HG02588 (cell line): ENCODE measurements around the gene TBPL1.
A peak's percentile ranks its signal among the peaks of the same experiment; 100 is the strongest.
"Not testable (repeated sequence)": the region's sequence is repeated elsewhere in the genome, so short reads cannot be mapped to it uniquely, and the experiment has no call there.

Source experiments
- ATAC-seq: cut with Tn5 transposase; IDR thresholded peaks from one replicate; pipeline ENCODE4 v1.9.1; 2021; ENCODE audit warnings: mild to moderate bottlenecking, moderate library complexity; ENCODE audit not compliant: unreplicated experiment

Gene TBPL1

DNA sequence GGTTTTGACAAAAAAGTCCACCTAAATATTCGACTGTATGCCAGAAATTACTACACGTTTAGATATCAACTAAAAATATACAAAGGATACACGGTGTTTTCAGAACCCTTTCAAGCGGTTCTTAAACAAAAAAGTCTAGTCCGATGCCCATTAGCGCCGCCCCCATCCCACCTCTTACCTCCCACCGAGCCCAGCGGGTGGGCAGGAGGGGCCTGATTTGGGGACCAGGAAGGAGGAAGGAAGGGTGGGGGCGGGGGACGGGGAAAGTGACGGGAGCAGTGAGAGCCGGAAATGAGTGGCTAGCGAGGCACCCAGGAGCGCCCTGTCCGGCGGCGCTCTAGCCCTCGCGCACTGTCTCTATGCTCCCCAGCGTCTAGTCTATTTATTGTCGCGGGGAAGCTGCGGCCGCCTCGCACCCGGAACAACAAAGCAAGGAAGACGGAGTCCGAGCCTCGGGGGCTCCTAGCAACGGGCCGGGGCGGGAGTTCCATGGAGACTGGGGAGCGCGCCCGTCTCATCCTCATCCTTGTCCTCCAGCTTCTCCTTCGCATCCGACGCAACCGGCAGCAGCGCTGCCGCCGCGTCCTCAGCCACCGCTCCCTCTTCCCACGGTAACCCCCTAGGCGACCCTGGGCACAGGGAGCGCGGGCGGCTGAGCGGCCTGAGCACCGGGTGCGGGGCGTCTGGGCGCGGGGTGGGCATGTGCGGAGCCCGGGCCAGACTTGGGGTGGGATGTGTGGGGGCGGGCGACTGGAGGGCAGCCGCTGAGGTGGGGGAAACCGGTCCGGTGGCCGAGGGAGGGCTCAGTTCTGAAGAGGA lies at the start of gene TBPL1:
Gene TBPL1 (plus strand): TSS at position 410 of the 819 bp plus-strand sequence. CDS start 26,902 bp downstream, outside the sequence.
- ATAC-seq = peak; percentile 92

DNA sequence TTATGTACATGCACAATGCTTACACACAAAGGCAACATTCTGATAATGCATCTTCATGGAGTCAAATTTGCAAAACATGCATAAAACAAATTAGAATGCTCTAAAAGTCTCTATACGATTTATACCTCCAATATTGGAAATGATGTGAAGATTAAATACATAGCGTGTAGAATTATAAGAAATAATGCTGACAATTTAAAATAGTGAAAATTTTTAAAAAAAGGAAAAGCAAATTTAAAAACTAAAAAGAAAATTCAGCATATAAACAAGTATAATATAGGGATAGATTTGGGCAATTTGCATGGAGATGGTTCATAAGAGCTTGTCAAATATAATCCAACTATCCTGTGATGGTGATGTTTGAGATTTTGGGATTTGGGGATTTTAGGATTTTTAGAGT lies 49.2 kb upstream of the TBPL1 start:
- ATAC-seq = no peak

DNA sequence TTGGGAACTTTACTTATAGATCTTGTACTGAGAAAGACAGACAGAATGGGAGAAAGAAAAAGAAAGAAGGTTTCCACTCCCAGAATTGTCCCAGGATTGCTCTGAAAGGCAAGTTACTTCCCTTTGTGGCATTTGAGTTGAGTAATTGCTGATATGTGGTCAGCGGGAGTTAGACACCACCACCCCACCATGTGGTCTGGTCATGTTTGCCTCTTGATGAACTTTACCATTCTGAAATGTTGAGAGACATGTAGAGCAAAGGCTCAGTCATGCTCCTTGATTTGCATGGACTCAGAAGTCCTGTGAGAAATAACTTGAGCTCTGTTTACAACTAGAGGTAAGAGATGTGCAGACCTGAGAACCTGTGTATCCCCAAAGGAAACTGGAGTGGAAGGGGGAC lies 47.0 kb upstream of the TBPL1 start:
- ATAC-seq = no peak

DNA sequence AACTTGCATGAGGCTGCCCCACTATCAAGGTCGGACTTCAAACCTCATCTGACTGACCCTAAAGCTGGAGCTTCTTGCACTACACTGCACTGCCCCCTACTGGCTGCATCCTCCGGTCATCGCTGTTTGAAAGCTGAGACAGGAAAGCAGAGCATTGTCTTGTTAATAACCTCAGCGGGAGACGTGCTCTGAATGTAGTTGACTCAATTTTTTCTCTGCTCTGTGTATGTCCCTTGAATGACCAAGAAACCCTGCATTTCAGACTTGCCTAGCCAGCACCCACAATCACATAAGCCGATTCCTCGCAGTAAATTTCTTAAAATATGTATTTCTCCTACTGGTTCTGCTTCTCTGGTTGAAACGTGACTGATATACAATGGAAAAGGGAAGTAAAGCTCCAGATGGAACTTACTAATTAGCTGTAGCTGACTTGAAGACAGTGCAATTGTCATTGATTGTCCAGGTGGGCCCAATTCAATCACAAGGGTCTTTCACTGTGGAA lies 36.3 kb upstream of the TBPL1 start:
- ATAC-seq = peak; percentile 81

DNA sequence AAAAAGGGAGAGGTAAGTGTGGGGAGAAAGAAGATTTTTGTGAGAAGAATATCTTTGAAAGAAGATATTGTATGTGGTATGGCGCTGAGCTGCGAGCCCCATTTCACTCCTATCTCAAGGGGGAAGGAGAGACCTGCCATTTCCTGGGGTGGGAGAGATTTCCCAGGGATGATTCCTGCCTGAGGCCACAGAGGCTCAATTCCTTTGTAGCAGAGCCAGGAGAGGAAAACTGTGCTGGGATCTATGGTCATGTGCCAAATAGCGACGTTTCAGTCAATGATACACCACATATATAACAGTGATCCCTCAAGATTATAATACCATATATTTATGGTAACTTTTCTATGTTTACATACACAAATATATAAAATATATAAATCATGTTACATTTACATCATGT lies 35.2 kb upstream of the TBPL1 start:
- no peak for ATAC-seq

DNA sequence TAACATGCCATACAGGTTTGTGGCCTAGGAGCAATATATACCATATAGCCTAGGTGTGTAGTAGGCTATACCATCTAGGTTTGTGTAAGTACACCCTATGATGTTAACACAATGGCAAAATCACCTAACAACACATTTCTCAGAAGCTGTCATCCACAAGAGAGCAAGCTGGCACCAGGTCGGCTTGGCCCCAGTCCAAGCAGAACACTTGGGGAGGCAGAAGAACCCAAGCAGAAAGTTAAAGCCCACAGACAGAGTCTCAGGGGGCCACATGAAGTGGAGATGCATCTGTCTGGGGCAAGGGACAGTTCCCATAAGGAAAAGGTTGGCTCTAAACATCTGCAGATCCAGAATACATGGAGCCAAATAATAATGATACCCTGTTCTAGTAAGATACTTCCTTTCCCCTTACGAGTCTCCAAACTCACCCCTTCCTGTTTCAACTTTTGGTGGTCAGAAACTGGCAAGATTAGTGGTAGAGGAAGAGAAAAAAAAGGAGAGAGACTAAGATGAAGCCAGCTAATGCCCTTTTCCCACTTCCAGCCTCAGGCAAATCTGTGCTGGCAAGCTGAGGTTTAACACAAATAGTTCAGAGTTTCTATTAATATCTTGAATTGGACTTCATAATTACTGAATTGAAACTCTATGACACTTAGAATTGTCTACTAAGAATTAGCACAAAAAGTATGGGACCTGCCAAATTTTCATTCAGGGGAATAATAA lies 34.7 kb upstream of the TBPL1 start:
- ATAC-seq = no peak

DNA sequence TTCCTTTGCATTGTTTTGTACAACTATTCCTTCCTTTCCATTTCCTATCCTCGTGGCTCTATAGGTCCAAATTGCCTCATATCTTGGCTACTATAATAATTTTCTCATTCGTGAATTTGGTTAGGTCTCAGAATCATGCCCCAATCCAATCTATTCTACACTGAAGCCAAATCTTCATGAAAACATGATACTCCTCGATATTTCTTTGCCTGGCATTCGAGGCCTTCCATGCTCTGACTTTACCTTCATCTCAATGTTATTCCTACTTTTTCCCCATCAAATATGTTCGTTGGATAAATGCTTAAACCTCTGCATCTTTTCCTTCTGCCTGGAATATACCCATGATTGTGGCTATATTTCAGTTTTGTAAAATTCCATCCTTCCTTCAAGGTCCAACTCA lies 33.7 kb upstream of the TBPL1 start:
- ATAC-seq = no peak

DNA sequence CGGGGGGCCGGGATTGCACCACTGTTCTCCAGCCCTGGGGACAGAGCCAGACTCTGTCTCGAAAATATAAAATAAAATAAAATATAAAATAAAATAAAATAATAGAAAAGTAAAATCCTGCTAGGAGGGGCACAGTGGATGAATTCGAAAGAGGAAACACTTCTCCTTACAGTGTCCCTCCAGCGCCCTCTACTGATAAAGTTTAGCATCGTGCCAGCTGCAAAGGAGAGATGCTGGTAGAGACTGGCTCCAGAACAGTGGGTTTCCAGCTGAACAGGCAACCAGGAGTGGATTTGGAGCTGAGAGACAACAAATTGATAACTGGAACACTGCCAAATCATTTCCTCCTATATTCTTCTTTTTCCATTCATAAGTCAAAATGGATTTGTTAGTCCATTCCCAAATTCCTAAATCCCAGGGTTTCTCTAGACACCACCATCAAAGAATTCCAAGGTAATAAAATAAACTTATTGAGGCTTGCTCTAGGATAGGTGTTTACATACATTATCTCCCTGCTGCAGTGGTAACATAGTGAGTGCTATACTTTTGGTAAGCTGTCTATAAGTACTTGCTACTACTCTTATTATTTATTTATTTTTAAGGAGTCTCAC lies 31.7 kb upstream of the TBPL1 start:
- ATAC-seq = peak; percentile 53

DNA sequence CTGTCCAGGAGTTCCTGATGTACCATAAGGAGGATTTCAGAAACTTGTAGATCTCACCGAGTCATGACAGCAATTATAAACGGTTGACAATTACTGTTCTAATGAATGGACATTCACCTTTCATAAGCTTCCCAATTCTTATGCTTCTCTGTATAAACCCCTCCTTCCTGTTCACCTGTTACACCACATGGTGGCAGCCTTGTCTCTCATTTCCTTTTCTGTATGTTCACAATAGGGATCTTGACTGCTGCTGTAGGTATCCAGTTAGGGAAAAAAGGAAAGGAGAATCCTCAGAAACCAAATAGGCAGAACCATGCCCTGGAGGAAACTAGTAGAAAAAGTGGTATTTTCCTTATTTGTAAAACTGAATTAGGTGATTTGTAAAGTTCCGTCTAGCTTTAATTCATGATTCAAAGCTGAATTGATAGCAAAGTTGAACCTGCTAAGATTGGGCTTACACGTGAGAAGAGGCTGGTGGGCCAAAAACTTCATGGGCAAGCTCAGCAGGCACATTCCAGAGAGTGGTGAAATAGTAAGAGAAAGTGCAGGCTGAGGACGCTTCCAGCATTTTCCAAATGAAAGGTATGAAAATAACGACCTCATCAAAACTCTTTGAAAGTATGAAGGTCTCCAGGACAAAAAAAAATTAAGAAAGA lies 29.0 kb upstream of the TBPL1 start:
- ATAC-seq = peak; percentile 85

DNA sequence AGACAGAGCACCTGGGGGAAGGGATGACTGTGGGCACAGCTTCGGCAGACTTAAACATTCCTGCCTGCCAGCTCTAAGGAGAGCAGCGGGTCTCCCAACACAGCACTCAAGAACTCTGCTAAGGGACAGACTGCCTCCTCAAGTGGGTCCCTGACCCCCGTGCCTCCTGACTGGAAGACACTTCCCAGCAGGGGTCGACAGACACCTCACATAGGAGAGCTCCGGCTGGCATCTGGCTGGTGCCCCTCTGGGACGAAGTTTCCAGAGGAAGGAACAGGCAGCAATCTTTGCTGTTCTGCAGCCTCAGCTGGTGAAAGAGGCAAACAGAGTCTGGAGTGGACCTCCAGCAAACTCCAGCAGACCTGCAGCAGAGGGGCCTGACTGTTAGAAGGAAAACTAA lies 21.8 kb upstream of the TBPL1 start:
- ATAC-seq = not testable (repeated sequence)

DNA sequence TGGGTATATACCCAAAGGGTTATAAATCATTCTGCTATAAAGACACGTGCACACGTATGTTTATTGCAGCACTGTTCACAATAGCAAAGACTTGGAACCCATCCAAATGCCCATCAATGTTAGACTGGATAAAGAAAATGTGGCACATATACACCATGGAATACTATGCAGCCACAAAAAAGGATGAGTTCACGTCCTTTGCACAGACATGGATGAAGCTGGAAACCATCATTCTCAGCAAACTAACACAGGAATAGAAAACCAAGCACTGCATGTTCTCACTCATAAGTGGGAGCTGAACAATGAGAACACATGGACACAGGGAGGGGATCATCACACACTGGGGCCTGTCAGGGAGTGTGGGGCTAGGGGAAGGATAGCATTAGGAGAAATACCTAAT lies 16.7 kb upstream of the TBPL1 start:
- ATAC-seq = not testable (repeated sequence)

DNA sequence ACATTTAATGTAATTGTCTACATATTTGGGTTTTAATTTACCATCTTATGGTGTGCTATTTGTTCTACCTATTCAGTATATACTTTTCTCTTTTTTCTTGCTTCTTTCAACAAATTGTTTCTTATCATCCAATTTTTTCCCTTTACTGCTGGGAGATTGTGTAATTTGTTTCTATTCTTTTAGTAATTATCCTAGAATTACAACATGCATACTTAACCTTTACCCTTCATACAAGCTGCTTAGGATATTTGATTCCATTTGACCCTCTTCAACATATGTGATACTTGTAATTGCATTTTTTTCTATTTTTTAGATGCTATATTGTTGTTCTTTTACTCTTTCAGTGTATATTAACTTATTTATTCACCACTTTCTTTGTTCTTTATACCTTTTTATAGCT lies 15.1 kb upstream of the TBPL1 start:
- no peak for ATAC-seq

DNA sequence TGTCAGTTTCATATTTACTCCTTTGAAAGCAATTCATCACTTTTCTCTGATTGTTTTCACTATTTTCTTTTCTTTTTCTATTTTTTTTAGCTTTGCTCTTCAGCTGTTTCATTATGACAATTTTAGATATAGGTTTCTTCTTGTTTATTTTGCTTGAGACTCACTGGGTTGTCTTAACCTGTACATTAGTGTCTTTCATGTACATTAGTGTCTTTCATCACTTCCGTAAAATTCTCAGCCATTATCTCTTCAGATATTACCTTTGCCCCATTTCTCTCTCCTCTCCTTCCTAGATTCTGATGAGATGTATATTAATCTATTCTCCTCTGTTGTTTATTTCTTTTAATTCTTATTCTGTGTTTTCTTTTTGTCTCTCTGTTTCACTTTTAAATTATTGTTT lies 14.5 kb upstream of the TBPL1 start:
- no peak for ATAC-seq

DNA sequence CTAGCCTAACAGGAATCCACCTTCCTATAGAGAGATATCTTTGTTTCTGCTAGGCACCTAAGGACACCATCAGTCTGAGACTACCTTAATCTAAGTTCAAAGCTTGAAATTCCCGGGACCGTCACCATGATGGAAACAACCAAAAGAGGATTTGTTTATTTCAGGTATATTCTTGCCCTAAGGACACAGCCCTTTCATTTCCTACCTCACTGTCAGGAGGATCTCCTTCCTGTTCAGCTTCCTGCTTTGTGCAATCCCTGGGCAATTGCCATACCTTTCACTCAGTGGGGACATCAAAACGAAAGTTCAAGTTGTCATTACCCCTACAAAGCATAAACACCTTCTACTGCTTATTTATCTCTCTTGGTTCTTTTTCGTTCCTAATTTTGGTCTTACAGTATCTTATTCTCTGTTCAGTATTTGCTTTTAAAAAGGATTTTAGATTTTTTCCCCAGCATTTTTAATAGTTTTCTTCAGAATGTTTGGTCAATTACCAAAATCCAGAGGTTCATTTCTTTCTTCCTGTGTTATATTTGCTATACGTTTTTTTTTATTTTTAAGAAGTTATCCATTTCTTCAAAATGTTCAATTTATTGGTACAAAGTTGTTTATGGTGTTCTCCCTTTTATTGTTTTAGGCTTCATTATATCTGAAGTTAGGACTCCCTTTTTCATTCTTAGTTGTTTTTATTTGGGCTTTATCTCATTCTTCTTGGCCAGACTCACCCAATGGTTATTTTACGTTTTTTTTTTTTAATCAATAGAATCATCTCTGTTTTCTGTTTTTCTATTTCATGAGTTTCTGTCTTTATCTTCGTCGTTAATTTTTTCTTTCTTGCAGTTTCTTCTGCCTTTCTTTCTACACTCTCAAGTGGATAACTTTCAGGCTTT lies 13.0 kb upstream of the TBPL1 start:
- ATAC-seq = no peak

DNA sequence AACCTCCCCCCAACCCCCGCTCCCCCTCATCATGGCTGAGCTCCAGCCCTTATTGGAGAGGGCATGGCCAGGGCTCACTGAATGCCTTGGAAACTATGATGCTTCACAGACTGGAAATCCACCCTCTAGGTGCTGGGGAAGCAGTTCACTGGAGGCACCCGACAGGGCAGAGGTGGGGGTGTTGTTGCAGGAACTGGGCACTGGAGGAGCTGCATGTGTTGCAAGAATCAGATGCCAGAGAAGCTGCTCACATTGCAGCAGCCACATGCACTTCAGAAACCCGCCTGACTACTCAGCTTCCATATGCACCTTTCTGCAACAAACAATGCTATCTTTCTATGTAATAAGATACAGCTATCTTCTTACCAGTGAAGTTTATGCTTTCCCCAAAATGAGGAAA lies 7.9 kb upstream of the TBPL1 start:
- no peak for ATAC-seq

DNA sequence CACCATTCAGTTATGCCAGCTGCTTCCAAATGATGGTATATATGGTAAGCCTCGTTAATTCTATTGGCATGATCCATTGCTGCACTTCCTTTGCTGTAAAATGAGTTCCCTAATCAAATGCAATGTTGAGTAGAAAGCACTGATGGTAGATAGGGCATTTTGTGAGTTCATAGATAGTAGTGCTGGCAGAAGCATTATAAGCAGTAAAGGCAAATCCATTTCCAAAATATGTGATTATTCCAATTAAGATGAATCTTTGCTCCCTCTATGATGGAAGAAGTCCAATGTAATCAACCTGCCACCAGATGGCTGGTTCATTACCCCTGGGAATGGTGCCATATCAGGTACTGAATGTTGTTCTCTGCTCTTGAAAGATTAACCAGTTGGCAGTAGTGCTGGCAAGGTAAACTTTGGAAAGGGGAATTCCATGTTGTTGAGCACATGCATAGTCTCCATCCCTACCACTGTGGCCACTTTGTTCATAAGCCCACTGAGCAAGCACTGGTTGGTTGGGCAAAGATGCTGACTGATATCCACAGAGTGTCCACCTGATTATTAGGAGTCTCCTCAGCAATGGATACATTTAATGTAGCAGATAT lies 5.6 kb upstream of the TBPL1 start:
- ATAC-seq = no peak

DNA sequence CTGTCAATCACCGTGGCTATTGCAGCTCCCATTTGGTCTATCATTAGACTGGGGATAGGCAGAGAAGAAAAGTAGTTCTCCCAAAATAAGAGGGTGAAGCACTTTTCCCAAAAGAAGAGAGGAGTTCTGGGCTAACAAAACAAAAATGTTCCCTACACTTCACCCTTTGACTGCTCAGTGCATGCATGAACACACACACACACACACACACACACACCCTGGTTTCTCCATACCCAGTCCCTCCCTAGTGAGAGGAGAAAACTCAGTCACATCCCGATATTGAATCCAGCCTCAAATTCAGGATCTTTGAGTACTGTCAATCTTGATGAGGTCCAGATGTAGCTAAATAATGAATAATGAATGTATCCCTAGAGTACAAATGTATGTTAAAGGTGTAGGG lies 4.6 kb upstream of the TBPL1 start:
- no peak for ATAC-seq

DNA sequence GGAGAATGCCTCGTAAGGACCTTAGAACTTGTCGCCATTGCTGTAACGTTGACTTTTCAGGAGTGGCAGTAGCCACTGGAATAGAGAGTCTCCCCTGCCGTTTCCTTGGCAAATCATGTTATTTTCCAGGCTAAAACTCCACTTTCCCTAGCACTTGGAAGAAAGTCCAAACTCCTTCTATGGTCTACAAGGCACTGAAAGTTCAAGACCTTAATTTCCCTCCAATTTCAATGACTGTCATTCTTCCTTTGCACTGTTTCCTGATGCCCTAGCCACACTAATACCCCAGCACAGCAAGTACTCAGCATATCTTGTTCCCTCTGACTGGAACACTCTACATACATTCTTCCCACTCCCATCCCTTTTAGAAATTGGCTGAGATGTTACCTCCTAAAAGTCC lies 1.8 kb upstream of the TBPL1 start:
- no peak for ATAC-seq

DNA sequence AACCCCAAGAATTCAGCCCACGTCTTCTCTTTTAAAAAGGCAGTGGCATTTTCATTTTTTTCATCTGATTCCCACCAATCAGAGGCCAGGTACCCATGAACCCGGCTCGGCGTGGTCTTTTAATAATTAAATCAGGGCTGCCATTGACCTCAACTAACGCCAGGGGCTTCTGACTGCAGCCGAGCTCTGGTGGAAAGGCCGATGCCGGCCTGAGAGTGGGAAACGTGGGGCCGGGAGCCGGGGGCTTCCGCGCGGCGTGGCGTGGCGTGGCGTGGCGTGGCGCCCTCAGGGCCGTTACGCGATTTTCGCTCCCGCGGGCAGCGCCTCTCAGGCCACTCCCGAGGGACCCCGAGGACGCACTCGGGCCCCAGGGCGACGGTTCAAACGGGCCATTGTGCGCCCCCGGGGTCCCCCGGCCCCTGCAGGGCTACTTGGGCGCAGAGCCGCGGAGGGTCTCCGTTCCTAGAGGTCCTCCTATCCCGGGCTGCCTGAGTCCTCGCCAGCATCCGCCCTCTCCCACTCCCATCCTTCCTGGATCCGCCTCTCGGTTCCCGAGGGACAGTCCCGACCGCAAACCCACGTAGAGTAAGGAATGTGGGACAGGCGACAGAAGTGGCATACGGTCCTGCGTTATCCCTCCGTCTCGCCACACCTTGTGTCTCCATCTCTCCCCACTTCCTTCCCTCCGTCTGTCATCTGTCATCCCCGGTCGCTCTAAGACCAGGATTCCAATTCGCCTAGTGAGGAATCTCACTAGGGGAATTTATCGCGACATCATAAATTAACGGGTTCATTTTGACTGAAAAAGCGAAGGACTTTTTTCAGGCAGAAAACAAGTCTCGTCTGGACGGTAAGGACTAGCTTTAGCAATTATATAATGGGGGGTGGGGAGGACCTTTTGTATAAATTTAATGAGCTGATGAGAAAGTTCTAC lies 876 bp upstream of the TBPL1 start:
- peak; percentile 39 for ATAC-seq
